Large intestine (tissue), 3 donors: ENCODE results near the gene DMPK. TPM values are rescaled to one million over a fixed set of nuclear protein-coding genes. Genes with fewer than 3 reads are reported as not detected.

Experiments used
- DNase-seq, 2 donors: peaks; one replicate each; pipeline versions ENCODE4 v3.0.0 to v3.0.0-alpha.2; 2013
- H3K27ac ChIP-seq: one replicate; pipeline ENCODE4 v1.5.1; 2013; ENCODE audit warnings: low read length
- H3K27me3 ChIP-seq: 2 replicates; pipeline ENCODE4 v1.6.1; 2013; ENCODE audit warnings: low read length; ENCODE audit not compliant: control insufficient read depth, insufficient read depth
- H3K36me3 ChIP-seq: 2 replicates; pipeline ENCODE4 v1.6.1; 2013; ENCODE audit warnings: low read length; ENCODE audit not compliant: control insufficient read depth, insufficient read depth
- H3K4me1 ChIP-seq: one replicate; pipeline ENCODE4 v1.6.1; 2013; ENCODE audit warnings: low read length; ENCODE audit not compliant: control insufficient read depth, insufficient read depth
- H3K4me3 ChIP-seq: one replicate; pipeline ENCODE4 v1.5.1; 2013; ENCODE audit warnings: low read length
- H3K9me3 ChIP-seq: one replicate; pipeline ENCODE4 v1.6.1; 2013; ENCODE audit warnings: mild to moderate bottlenecking, low read depth, low read length, moderate library complexity; ENCODE audit not compliant: control insufficient read depth
- WGBS: methylation state at CpG from one replicate; pipeline ENCODE4 v1.1.5; 2013; ENCODE audit warnings: low lambda C conversion rate; ENCODE audit not compliant: insufficient coverage; 5-methylcytosine and 5-hydroxymethylcytosine counted together
- polyA plus RNA-seq: library from polyadenylated mRNA; unstranded; fragments of 120-200 nt; gene quantifications from one replicate; pipeline ENCODE4 v1.2.1, GENCODE V29; 2013

DMPK gene
- polyA plus RNA-seq, 1 donor = 49.4 TPM

- peaks cover 3% of the 10 kb centered on the region for H3K27me3 ChIP-seq
- DNase-seq = peak; percentile 98 to 99
- WGBS = 0% methylated on average over 2 of the region's 70 CpGs
- H3K27ac ChIP-seq = peak within 1 kb of the TSS; percentile 98
- peak within 1 kb of the TSS; percentile 86 for H3K4me3 ChIP-seq
- peaks cover 55% of the 10 kb centered on the region for H3K4me1 ChIP-seq
- peaks cover 11% of the 10 kb centered on the region for H3K36me3 ChIP-seq
- peaks cover 9% of the 10 kb centered on the region for H3K9me3 ChIP-seq
These were observed 13.1 kb downstream of the DMPK start, which contains the start of gene SIX5 for GRCh38 chr19:45768984-45769782. TSS of gene SIX5 (minus strand) at chr19:45769252. CDS start at chr19:45768844, 408 bp downstream.

DNA sequence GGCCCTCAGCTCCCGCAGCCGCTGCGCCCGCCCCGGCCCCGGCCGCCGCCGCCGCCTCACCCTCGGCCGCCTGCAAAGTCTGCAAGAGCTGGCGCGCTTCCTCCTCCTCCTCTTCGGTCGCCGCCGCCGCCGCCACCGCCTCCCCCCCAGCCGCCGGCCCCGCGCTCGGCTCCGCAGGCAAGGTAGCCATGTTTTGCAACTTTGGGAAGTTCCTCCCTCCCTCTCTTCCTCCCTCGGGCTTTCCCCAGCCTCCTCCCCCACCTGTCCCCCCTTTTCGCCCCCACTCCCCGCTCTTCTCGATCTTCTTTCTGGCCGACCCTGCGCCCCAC is 13.7 kb downstream of the DMPK start:
- no CpG with 5 or more reads among the region's 33 CpGs for WGBS
- peaks cover 8% of the 10 kb centered on the region for H3K27me3 ChIP-seq
- H3K4me3 ChIP-seq = peak overlapping the region; percentile 86
- peak overlapping the region; percentile 96 for H3K27ac ChIP-seq
- DNase-seq = no peak
- peaks cover 9% of the 10 kb centered on the region for H3K9me3 ChIP-seq
- H3K36me3 ChIP-seq = peaks cover 11% of the 10 kb centered on the region
- peaks cover 58% of the 10 kb centered on the region for H3K4me1 ChIP-seq

- Histone ChIP-seq H3K36me3 (peaks cover 11% of the 10 kb centered on the region), H3K27me3 (peaks cover 9% of the 10 kb centered on the region), H3K9me3 (peaks cover 9% of the 10 kb centered on the region), H3K4me1 (peaks cover 55% of the 10 kb centered on the region), H3K27ac (peak overlapping the region; percentile 71), H3K4me3 (peak overlapping the region; percentile 67)
- peak in 1 of 2 donors; percentile 75 for DNase-seq
- WGBS = no CpG with 5 or more reads among the region's 102 CpGs
These were observed 14.2 kb downstream of the DMPK start for GRCh38 chr19:45767881-45768654.

- H3K36me3 ChIP-seq = peaks cover 8% of the 10 kb centered on the region
- H3K27ac ChIP-seq = peak overlapping the region; percentile 71
- WGBS = no CpG with 5 or more reads among the region's 31 CpGs
- H3K27me3 ChIP-seq = peaks cover 11% of the 10 kb centered on the region
- DNase-seq = peak in 1 of 2 donors; percentile 72
- H3K9me3 ChIP-seq = peaks cover 9% of the 10 kb centered on the region
- H3K4me3 ChIP-seq = peak overlapping the region; percentile 67
- peaks cover 49% of the 10 kb centered on the region for H3K4me1 ChIP-seq
These were observed 14.8 kb downstream of the DMPK start for GRCh38 chr19:45767410-45767880.

DNA sequence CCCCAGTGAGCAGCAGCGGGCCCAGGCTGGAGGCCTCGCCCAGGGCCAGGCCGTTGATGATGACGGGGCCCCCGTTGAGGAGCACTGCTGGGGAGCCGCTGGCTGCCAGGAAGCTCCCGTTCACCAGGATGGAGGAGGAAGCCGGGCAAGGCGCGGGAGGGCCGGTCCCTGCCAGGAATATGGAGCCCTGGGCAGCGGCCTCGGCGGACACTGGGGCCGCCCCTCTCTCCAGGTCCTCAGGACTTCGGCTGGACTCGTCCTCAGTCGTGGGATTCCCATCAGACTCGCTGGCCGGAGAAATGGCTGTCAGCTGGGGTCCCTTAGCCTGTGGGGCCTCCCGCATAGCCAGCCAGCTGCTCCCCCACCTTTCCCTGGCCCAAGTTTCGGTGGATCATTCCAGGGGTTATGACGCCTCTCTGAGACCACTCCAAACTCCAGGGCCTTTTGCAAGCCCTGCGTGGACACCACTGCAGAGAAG is 15.4 kb downstream of the DMPK start:
- H3K4me3 ChIP-seq = peak overlapping the region; percentile 67
- peaks cover 9% of the 10 kb centered on the region for H3K9me3 ChIP-seq
- H3K27ac ChIP-seq = peak overlapping the region; percentile 60
- DNase-seq = peak in 1 of 2 donors; percentile 23
- H3K36me3 ChIP-seq = peaks cover 4% of the 10 kb centered on the region
- WGBS = no CpG with 5 or more reads among the region's 24 CpGs
- peaks cover 11% of the 10 kb centered on the region for H3K27me3 ChIP-seq
- peaks cover 45% of the 10 kb centered on the region for H3K4me1 ChIP-seq

DNA sequence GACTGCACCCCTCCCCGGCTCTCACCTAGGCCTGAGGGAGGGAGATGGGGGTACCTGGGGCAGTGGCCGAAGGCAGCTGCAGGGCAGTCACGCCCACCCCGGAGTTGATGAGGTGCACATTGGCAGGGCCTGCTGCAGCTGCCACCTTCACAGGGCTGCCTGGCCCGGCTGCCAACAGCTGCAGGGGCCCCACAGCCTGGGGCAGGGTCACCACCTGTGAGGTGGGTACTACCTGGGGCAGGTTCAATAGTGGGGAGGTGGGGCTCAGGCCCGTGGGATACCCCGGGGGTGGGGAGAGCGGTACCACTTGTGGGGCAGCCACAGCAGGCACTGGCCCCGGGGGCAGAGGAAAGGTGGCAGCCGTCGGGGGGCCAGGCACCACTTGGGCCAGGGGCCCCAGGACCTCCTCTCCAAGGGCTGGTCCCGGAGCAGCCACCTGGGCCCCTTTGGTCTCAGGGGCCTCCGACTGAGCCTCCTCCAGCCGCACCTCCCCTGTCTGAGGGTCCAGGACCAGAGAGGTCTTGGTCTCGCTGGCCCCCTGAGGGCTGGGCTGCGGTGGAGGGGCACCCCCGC is 15.9 kb downstream of the DMPK start:
- Histone ChIP-seq H3K27me3 (peaks cover 11% of the 10 kb centered on the region), H3K36me3 (peaks cover 4% of the 10 kb centered on the region), H3K9me3 (peaks cover 6% of the 10 kb centered on the region), H3K4me3 (peak overlapping the region; percentile 67), H3K27ac (peak overlapping the region; percentile 60), H3K4me1 (peaks cover 40% of the 10 kb centered on the region)
- DNase-seq = no peak
- no CpG with 5 or more reads among the region's 17 CpGs for WGBS

GRCh38 chr19:45765702-45766295 is 16.5 kb downstream of the DMPK start:
- peaks cover 4% of the 10 kb centered on the region for H3K9me3 ChIP-seq
- no peak for DNase-seq
- peaks cover 4% of the 10 kb centered on the region for H3K36me3 ChIP-seq
- peaks cover 35% of the 10 kb centered on the region for H3K4me1 ChIP-seq
- no peak overlapping the region for H3K4me3 ChIP-seq
- H3K27me3 ChIP-seq = peaks cover 11% of the 10 kb centered on the region
- no peak overlapping the region for H3K27ac ChIP-seq
- 100% methylated on average over 2 of the region's 23 CpGs for WGBS

- DNase-seq = no peak
- Histone ChIP-seq H3K4me1 (peaks cover 35% of the 10 kb centered on the region), H3K36me3 (peaks cover 4% of the 10 kb centered on the region), H3K4me3 (no peak overlapping the region), H3K27ac (no peak overlapping the region), H3K9me3 (peaks cover 4% of the 10 kb centered on the region), H3K27me3 (peaks cover 11% of the 10 kb centered on the region)
- no CpG with 5 or more reads among the region's 21 CpGs for WGBS
These were observed 17.2 kb downstream of the DMPK start for GRCh38 chr19:45764945-45765701.

- Histone ChIP-seq H3K27ac (no peak overlapping the region), H3K27me3 (peaks cover 11% of the 10 kb centered on the region), H3K4me1 (peaks cover 29% of the 10 kb centered on the region), H3K4me3 (no peak overlapping the region), H3K9me3 (peaks cover 4% of the 10 kb centered on the region), H3K36me3 (peaks cover 4% of the 10 kb centered on the region)
- no peak for DNase-seq
- no CpG with 5 or more reads among the region's 6 CpGs for WGBS
These were observed 17.8 kb downstream of the DMPK start for GRCh38 chr19:45764475-45764874.
